UCSD-AML1 (cell line): Measurements from ENCODE around the gene MED20.
"Not testable (repeated sequence)": the region's sequence is repeated elsewhere in the genome, so short reads cannot be mapped to it uniquely, and the experiment has no call there.

Experiments
- DNase-seq: peaks from one replicate; lab custom pipeline; 2025; ENCODE audit not compliant: unreplicated experiment; lab: John Stamatoyannopoulos, UW

MED20 gene

GRCh38 chr6:41920921-41921711 is at the start of gene MED20, which contains the start of gene BYSL:
Gene MED20 (minus strand): TSS chr6:41921139. CDS start chr6:41921018, 121 bp downstream.
Gene BYSL (plus strand): TSS chr6:41921499. CDS start chr6:41921563, 64 bp downstream.
- DNase-seq: peak; percentile 94

- no peak for DNase-seq
Measured at GRCh38 chr6:41970436-41970846, 49.5 kb upstream of the MED20 start.

- DNase-seq: no peak
Measured at GRCh38 chr6:41967312-41968287, 46.7 kb upstream of the MED20 start.

GRCh38 chr6:41966961-41967311 is 46.0 kb upstream of the MED20 start:
- no peak for DNase-seq

- no peak for DNase-seq
Measured at GRCh38 chr6:41966214-41966920, 45.4 kb upstream of the MED20 start.

- DNase-seq: no peak
Measured at GRCh38 chr6:41965429-41966213, 44.7 kb upstream of the MED20 start.

- no peak for DNase-seq
Measured at GRCh38 chr6:41964201-41964887, 43.4 kb upstream of the MED20 start.

GRCh38 chr6:41963371-41963770 is 42.4 kb upstream of the MED20 start:
- DNase-seq: no peak

GRCh38 chr6:41960028-41960427 is 39.1 kb upstream of the MED20 start:
- no peak for DNase-seq

GRCh38 chr6:41958022-41958856 is 37.3 kb upstream of the MED20 start:
- no peak for DNase-seq

- DNase-seq: no peak
Measured at GRCh38 chr6:41957117-41957516, 36.2 kb upstream of the MED20 start.

GRCh38 chr6:41955412-41955811 is 34.5 kb upstream of the MED20 start:
- no peak for DNase-seq

- DNase-seq: no peak
Measured at GRCh38 chr6:41954668-41955067, 33.7 kb upstream of the MED20 start.

GRCh38 chr6:41947581-41948220 is 26.8 kb upstream of the MED20 start:
- no peak for DNase-seq

- DNase-seq: no peak
Measured at GRCh38 chr6:41943456-41943855, 22.5 kb upstream of the MED20 start.

- not testable (repeated sequence) for DNase-seq
Measured at GRCh38 chr6:41942882-41943281, 21.9 kb upstream of the MED20 start.

- no peak for DNase-seq
Measured at GRCh38 chr6:41942067-41942851, 21.3 kb upstream of the MED20 start.
